SK-N-SH (cell line): ENCODE data around the gene GNPDA2. TPM values are rescaled to one million over a fixed set of nuclear protein-coding genes. Genes with fewer than 3 reads are reported as not detected.

Experiments
- CTCF ChIA-PET: fragments of 300-600, 350-600 bp; formaldehyde crosslinking; extraction: SDS; loops from one replicate; lab custom pipeline; 2021; lab: Yijun Ruan, JAX
- POLR2A ChIA-PET: fragments of 350-600 bp; sonication (Branson Sonifier 250); formaldehyde crosslinking; extraction: SDS; loops from one replicate; lab custom pipeline; 2020; ENCODE audit warnings: antibody characterized with exemption, inconsistent platforms; lab: Yijun Ruan, JAX
- DNase-seq: peaks from one replicate; pipeline ENCODE4 v3.0.0; 2012
- H2AFZ ChIP-seq: fragments of 200-600 bp; sonication (generic); 2 replicates; pipeline ENCODE4 v1.8.1; 2016; ENCODE audit warnings: antibody characterized with exemption, mild to moderate bottlenecking, low read depth
- H3F3A ChIP-seq: fragments of 200-600 bp; sonication (generic); replicated peaks from 2 replicates; pipeline ENCODE3; 2016; ENCODE audit warnings: antibody characterized with exemption, mild to moderate bottlenecking; ENCODE audit not compliant: insufficient read depth
- H3K27ac ChIP-seq, 2 experiments: fragments of 200-500 bp in 1 of 2; fragments of 200-600 bp in 1 of 2; sonication (Bioruptor generic) in 1 of 2; sonication (generic), shearing (Covaris generic) in 1 of 2; 2 replicates each; pipeline versions ENCODE4 v1.5.1 to v1.6.1; 2014 to 2016; ENCODE audit warnings: low read depth in 2 of 2, inconsistent platforms in 1 of 2, low read length in 1 of 2, mild to moderate bottlenecking in 1 of 2, mixed read lengths in 1 of 2
- H3K27me3 ChIP-seq: fragments of 200-600 bp; sonication (generic), shearing (Covaris generic); 2 replicates; pipeline ENCODE4 v1.6.1; 2016; ENCODE audit warnings: mixed run types; ENCODE audit not compliant: insufficient read depth
- H3K36me3 ChIP-seq, 2 experiments: fragments of 200-500 bp in 1 of 2; fragments of 200-600 bp in 1 of 2; sonication (Bioruptor generic) in 1 of 2; sonication (generic) in 1 of 2; replicated peaks in 1 of 2; 2 replicates each; pipeline versions ENCODE3 to v1.5.1; 2014 to 2016; ENCODE audit warnings: low read length in 1 of 2, mild to moderate bottlenecking in 1 of 2; ENCODE audit not compliant: insufficient read depth in 2 of 2, control insufficient read depth in 1 of 2
- H3K4me1 ChIP-seq, 2 experiments: fragments of 200-500 bp in 1 of 2; fragments of 200-600 bp in 1 of 2; sonication (Bioruptor generic) in 1 of 2; sonication (generic), shearing (Covaris generic) in 1 of 2; 2 replicates each; pipeline versions ENCODE4 v1.5.1 to v1.6.1; 2014 to 2016; ENCODE audit warnings: low read depth in 1 of 2, low read length in 1 of 2, mixed run types in 1 of 2; ENCODE audit not compliant: insufficient read depth in 2 of 2, control insufficient read depth in 1 of 2
- H3K4me2 ChIP-seq: fragments of 200-600 bp; sonication (generic), shearing (Covaris generic); 2 replicates; pipeline ENCODE4 v1.6.1; 2017; ENCODE audit warnings: mixed run types
- H3K4me3 ChIP-seq, 2 experiments: fragments of 200-500 bp in 1 of 2; fragments of 200-600 bp in 1 of 2; sonication (Bioruptor generic) in 1 of 2; sonication (generic), shearing (Covaris generic) in 1 of 2; 2 replicates each; pipeline versions ENCODE4 v1.5.1 to v1.8.1; 2014 to 2016; ENCODE audit warnings: low read depth in 2 of 2, inconsistent platforms in 1 of 2, low read length in 1 of 2, mild to moderate bottlenecking in 1 of 2, mixed read lengths in 1 of 2, moderate library complexity in 1 of 2
- H3K79me2 ChIP-seq: fragments of 200-600 bp; sonication (generic); 2 replicates; pipeline ENCODE4 v1.8.1; 2017; ENCODE audit warnings: mild to moderate bottlenecking; ENCODE audit not compliant: insufficient read depth
- H3K9ac ChIP-seq: fragments of 200-600 bp; sonication (generic); 2 replicates; pipeline ENCODE4 v1.6.1; 2017; ENCODE audit warnings: mixed run types
- H3K9me2 ChIP-seq: fragments of 200-600 bp; sonication (generic); 2 replicates; pipeline ENCODE4 v1.6.1; 2017; ENCODE audit warnings: mixed run types
- H3K9me3 ChIP-seq: fragments of 200-600 bp; sonication (generic); 2 replicates; pipeline ENCODE4 v1.6.1; 2017; ENCODE audit warnings: mixed run types, mild to moderate bottlenecking, moderate library complexity
- H4K20me1 ChIP-seq: fragments of 200-600 bp; sonication (generic); 2 replicates; pipeline ENCODE4 v1.6.1; 2017; ENCODE audit warnings: mild to moderate bottlenecking, mixed run types; ENCODE audit not compliant: insufficient read depth
- CHD2 ChIP-seq: fragments of 150-350 bp; IDR thresholded peaks from 2 replicates; pipeline ENCODE4 v1.6.1; 2018; ENCODE audit warnings: low read length; ENCODE audit not compliant: partially characterized antibody
- CTCF ChIP-seq: fragments of 200-600 bp; sonication (generic); IDR thresholded peaks from 2 replicates; pipeline ENCODE4 v1.6.1; 2017; ENCODE audit warnings: antibody characterized with exemption, mild to moderate bottlenecking, moderate library complexity
- EP300 ChIP-seq, 2 experiments: IDR thresholded peaks; 2 replicates each; pipeline versions ENCODE4 v1.4.0 to v1.6.1; 2012; ENCODE audit warnings: borderline replicate concordance in 1 of 2, low read depth in 1 of 2, low read length in 1 of 2
- GABPA ChIP-seq: IDR thresholded peaks from 2 replicates; pipeline ENCODE4 v1.4.0; 2012; ENCODE audit warnings: low read depth, mild to moderate bottlenecking
- GATA2 ChIP-seq: sonication (generic); formaldehyde crosslinking; IDR thresholded peaks from 2 replicates; pipeline ENCODE4 v1.5.0; 2020; ENCODE audit warnings: mild to moderate bottlenecking, missing genetic modification reagents
- MAX ChIP-seq: IDR thresholded peaks from 2 replicates; pipeline ENCODE4 v1.4.0; 2012; ENCODE audit warnings: low read depth
- MEF2A ChIP-seq: IDR thresholded peaks from 2 replicates; pipeline ENCODE4 v1.4.0; 2012; ENCODE audit warnings: low read depth, borderline replicate concordance
- MXI1 ChIP-seq: IDR thresholded peaks from 2 replicates; pipeline ENCODE4 v1.6.1; 2012; ENCODE audit warnings: mild to moderate bottlenecking, low read depth, low read length, improper control_type of control experiment
- NFIC ChIP-seq: IDR thresholded peaks from 2 replicates; pipeline ENCODE4 v1.4.0; 2012; ENCODE audit warnings: borderline replicate concordance
- NRF1 ChIP-seq: IDR thresholded peaks from 2 replicates; pipeline ENCODE4 v1.6.1; 2012; ENCODE audit warnings: low read depth, mild to moderate bottlenecking, low read length
- POLR2AphosphoS5 ChIP-seq: IDR thresholded peaks from 2 replicates; pipeline ENCODE4 v1.6.1; 2012; ENCODE audit warnings: low read depth, low read length
- RFX5 ChIP-seq: IDR thresholded peaks from 2 replicates; pipeline ENCODE4 v1.6.1; 2012; ENCODE audit warnings: mild to moderate bottlenecking, improper control_type of control experiment, low read length
- RXRA ChIP-seq: IDR thresholded peaks from 2 replicates; pipeline ENCODE4 v1.4.0; 2012; ENCODE audit warnings: low read depth, mild to moderate bottlenecking, borderline replicate concordance
- SMC3 ChIP-seq: IDR thresholded peaks from 2 replicates; pipeline ENCODE4 v1.6.1; 2012; ENCODE audit warnings: low read depth, low read length, improper control_type of control experiment
- TCF12 ChIP-seq: IDR thresholded peaks from 2 replicates; pipeline ENCODE4 v1.4.0; 2012
- TEAD4 ChIP-seq: IDR thresholded peaks from 2 replicates; pipeline ENCODE4 v1.4.0; 2012; ENCODE audit warnings: mild to moderate bottlenecking, borderline replicate concordance; ENCODE audit not compliant: insufficient read depth
- USF2 ChIP-seq: fragments of 150-350 bp; IDR thresholded peaks from 2 replicates; pipeline ENCODE4 v1.6.1; 2017; ENCODE audit warnings: antibody characterized with exemption, low read length, low read depth, borderline replicate concordance
- YY1 ChIP-seq: IDR thresholded peaks from 2 replicates; pipeline ENCODE4 v1.4.0; 2012; ENCODE audit warnings: low read depth, mild to moderate bottlenecking
- WGBS: methylation state at CpG from one replicate; pipeline ENCODE4 v1.1.6; 2017; ENCODE audit warnings: low lambda C conversion rate; 5-methylcytosine and 5-hydroxymethylcytosine counted together
- polyA plus RNA-seq, 3 experiments: library from polyadenylated mRNA; depleted of rRNA; stranded (reverse); fragments of >200 nt; gene quantifications; 2 replicates each; pipeline ENCODE4 v1.2.3, GENCODE V29; 2012

GNPDA2 gene
- polyA plus RNA-seq, 1 of the 3 experiments (the other 2 are of a cell fraction), result 7.8 TPM

GRCh38 chr4:44704673-44705072 lies 21.7 kb downstream of the GNPDA2 start (continued):
- TF ChIP-seq CTCF (no peak), GABPA (no peak)

GRCh38 chr4:44701037-44701436 lies 25.3 kb downstream of the GNPDA2 start:
- Histone ChIP-seq H3K4me1 (peaks cover 0 to 3% of the 10 kb centered on the region in 2 experiments; a peak in 2 of 4 replicates), H3K4me3 (no peak overlapping the region), H3K27me3 (no peaks in the 10 kb centered on the region), H3K4me2 (no peak overlapping the region), H3K79me2 (no peaks in the 10 kb centered on the region; the same call in 1 of the 2 replicates), H3K36me3 (peaks cover 85% of the 10 kb centered on the region in 2 experiments), H2AFZ (no peak overlapping the region), H3K27ac (no peak overlapping the region), H4K20me1 (no peaks in the 10 kb centered on the region)
- 98% methylated on average over 2 of the region's 2 CpGs for WGBS
- no peak for DNase-seq
- CTCF ChIA-PET, result interaction anchor here (0.9 to 1.9 kb wide), 3 partner anchors 10 to 22 kb away, joined by 3 to 4 read pairs (median 4); no protein-coding TSS in a partner anchor
- no peak for TF ChIP-seq SMC3
- no peak for TF ChIP-seq CHD2
- no peak for TF ChIP-seq YY1
- TF ChIP-seq EP300 (IDR thresholded peaks at IDR 0.05; ENCODE audit: borderline replicate concordance in 1 of 2, low read depth in 1 of 2, low read length in 1 of 2), result no peak
- no peak for TF ChIP-seq RFX5
- TF ChIP-seq GABPA, result no peak
- TF ChIP-seq, all 33 proteins: peak for 0
- H3K9ac ChIP-seq, result no peak overlapping the region
- H3F3A ChIP-seq, result peaks cover 6% of the 10 kb centered on the region
- POLR2A ChIA-PET, result no interaction called here
- H3K9me3 ChIP-seq, result no peaks in the 10 kb centered on the region
- H3K9me2 ChIP-seq, result no peaks in the 10 kb centered on the region

- Histone ChIP-seq H2AFZ (no peak overlapping the region), H3K27me3 (no peaks in the 10 kb centered on the region), H3K9me2 (no peaks in the 10 kb centered on the region), H3K9ac (no peak overlapping the region), H3K9me3 (no peaks in the 10 kb centered on the region), H3K4me3 (no peak overlapping the region), H3K36me3 (peaks cover 85 to 88% of the 10 kb centered on the region in 2 experiments), H3F3A (peaks cover 6% of the 10 kb centered on the region), H3K27ac (peak overlapping the region in 1 of 2 experiments; percentile 60; a peak in 2 of 4 replicates), H4K20me1 (no peaks in the 10 kb centered on the region), H3K79me2 (no peaks in the 10 kb centered on the region; the same call in 1 of the 2 replicates), H3K4me2 (no peak overlapping the region), H3K4me1 (peaks cover 0 to 3% of the 10 kb centered on the region in 2 experiments; a peak in 2 of 4 replicates)
- TF ChIP-seq RFX5 (no peak), GABPA (no peak), GATA2 (CRISPR knock-in tag) (no peak), POLR2AphosphoS5 (no peak), CHD2 (no peak), NFIC (no peak), USF2 (no peak), MXI1 (no peak), MEF2A (no peak), NRF1 (no peak), YY1 (no peak), RXRA (no peak), MAX (no peak), TEAD4 (no peak), TCF12 (no peak)
- DNase-seq, result no peak
- ChIA-PET CTCF (interaction anchor here (1.7 to 1.9 kb wide), 2 partner anchors 10 to 21 kb away, joined by 4 read pairs; no protein-coding TSS in a partner anchor), POLR2A (no interaction called here)
- WGBS, result 100% methylated on average over 1 of the region's 1 CpG
Measured at GRCh38 chr4:44700427-44700826, 25.9 kb downstream of the GNPDA2 start.
